ENCODE results near the gene SPR.

The SPR gene

DNA sequence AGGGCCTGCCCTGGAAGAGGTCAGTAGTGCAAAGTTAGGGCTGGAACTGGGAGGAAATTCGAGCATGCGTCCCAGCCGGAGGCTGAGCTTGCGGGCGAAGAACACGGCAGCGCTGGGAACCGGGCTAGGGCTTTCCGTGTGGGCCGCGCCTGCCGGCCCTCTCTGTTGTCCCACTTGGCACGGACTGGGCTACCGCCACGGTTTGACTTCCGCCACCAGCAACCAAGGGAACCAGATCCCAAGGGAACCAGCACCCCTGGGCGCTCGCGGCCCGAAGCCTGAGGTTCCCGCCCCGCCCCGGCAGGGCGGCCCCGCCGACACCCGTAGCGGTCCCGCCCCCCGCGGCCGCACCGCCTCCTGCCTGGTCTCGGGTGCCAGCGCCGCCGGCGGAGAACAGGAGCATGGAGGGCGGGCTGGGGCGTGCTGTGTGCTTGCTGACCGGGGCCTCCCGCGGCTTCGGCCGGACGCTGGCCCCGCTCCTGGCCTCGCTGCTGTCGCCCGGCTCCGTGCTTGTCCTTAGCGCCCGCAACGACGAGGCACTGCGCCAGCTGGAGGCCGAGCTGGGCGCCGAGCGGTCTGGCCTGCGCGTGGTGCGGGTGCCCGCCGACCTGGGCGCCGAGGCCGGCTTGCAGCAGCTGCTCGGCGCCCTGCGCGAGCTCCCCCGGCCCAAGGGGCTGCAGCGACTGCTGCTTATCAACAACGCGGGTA is at the start of gene SPR:
SPR (plus strand) TSS at position 377 of the 708 bp plus-strand sequence; CDS start at position 402, 25 bp downstream.
- DNase-seq, result peak; percentile 71

DNA sequence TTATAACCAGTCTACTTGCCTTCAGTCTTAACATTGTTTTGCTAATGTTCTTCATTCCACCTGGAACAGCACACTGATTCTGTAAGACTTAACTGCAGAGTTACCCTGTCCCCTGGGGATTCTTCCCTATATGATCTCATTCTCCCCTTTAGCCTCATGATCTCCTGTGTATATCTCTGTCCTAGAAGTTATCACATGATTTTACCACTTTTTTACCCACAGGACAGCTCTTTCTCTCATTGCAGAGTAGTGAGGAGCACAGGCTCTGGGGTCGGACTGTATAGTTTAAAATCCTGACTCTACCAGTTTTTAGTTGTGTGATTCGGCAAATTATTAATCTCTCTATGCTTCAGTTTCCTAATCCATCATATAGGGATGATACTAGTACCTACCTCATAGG is 47.1 kb upstream of the SPR start:
- DNase-seq, result no peak

DNA sequence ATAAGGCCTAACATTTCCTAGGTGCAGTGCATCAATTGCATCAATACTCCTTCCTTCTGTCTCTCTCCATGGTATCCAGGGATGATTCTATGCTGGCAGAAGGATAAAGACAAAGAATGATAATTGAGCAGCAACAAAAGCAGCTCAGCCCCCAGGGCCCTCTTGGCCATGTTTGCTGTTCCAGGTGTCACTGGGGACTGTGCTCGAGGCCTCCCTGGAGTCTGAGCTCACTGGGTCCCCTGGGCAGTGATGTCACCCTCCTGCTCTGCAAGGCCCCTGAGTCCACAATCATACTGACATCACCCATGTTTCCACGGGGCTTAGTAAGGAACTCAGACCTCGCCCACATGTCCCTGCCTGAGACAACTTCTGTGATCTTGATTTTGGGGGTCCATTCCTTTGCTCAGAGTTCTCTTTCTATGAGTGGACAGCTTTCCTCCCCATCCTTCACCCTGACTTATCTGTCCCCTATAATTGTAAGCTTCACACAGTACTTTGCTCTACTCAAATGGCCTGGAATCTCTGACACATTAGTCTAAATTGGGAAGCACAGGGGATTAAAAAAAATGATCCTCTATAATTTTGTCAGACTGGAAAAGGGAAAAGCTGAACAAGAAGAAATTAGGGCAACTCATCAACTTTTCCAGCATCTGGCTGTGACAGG is 45.6 kb upstream of the SPR start:
- no peak for DNase-seq

DNA sequence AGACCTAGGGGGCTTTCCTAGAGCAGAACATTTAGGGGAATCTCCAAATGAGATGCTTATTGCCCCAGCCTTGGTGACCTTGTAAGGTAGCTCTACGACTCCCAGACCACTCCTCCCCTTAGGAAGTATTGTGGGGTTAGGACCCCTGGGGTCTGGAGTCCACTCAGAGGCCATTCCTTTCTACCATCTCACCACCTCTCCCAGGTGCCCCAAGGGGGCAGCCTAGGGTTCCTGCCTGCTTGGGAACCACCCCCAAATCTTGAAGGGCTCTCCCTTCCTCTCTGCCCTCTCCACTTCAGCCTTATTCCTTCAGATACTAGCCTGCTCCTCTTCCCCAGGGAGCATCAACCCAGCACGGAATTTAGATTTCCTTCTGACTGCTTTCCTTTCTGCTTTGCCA is 43.9 kb upstream of the SPR start:
- no peak for DNase-seq

DNA sequence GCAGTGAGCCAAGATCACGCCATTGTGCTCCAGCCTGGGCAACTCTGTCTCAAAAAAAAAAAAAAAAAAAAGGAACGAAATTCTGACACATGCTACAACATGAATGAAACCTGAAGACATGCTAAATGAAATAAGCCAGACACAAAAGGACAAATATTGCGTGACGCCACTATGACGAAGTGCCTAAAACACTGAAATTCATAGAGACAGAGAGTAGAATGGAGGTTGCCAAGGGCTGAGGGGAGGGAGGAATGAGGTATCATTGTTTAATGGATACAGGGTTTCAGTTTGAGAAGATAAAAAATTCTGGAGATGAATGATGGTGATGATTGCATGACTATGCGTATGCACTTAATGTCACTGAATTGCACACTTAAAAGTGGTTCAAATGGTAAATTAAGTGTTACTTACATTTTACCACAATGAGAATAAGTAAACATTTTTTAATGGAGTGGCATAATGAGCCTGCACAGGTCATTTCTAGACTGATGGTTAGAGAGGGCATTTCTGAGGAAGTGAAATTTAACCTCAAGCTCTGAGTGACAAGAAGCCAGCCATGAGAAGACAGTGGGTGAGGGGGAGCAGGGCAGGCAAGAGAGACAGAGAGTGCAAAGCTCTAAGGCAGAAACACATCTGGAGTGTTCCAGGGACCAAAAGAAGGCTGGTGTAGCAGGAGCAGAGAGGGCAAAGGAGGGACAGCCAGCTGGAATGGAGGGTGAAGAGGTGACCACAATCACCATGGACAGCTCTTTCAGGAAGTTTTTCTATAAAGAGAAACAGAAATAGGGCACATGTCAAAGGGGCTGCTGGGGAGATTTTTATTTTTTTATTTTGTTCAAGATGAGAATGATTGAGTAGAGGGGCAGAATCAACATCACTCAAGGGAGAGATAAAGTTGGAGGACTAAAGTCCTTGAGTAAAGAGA is 40.8 kb upstream of the SPR start:
- no peak for DNase-seq

DNA sequence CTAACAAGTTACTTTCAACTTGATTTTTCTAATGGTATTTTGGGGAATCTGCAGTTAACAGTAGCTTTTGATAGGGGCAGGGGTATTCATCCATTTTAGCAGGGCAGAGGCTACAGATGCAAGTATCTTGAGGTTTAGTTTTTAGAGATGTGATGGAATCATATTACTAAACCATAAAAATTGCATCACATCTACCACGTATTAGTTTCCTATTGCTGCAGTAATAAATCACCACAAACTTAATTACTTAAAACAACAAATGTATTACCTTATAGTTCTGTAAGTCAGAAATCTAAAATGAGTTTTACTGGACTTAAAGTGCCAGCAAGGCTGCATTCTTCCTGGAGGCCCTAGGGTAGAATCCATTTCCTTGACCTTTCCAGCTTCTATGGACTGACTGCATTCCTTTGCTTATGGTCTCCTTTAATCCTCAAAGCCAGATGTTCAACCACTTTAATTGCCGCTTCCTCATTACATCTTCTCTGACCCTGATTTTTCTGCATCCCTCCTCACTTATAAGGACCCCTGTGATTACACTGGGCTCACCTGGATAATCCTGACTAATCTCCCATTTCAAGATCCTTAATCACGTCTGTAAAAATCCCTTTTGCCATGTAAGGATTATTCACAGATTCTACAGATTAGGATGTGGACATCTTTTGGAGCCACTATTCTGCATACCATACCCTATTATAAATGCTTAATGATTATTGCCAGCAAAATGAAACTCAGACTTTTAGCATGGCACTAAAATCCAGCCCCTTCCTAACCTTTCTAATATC is 39.5 kb upstream of the SPR start:
- DNase-seq, result no peak

DNA sequence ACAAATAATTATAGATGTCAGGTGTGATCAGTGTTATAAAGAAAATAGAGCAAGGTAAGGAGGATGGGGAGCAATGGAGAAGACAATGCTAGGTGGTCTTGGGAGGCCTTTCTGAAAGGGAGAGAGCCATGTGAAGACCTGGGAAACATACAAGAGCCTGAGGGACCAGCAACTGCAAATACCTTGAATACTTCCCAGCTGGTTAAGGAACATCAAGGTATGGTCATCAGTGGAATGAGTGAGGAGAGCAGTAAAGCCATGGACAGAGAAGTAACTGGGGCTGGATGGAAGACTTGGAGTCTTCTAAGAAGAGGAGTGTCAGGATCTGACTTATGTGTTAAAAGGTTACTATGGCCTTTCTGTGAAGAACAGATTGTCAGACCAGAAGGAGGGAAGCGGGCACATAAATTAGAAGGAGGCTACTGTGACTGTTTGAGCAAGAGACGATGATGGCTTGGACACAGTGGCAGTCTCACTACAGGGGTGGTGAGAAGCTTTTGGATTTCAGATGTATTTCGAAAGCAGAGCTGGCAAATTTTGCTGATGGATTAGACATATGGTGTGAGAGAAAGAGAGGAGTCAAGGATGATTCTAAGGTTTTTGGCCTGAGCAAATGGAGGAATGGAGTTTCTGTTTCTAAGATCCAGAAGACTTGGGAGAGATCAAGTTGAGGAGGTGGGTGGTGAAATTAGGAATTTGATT is 38.6 kb upstream of the SPR start:
- no peak for DNase-seq

DNA sequence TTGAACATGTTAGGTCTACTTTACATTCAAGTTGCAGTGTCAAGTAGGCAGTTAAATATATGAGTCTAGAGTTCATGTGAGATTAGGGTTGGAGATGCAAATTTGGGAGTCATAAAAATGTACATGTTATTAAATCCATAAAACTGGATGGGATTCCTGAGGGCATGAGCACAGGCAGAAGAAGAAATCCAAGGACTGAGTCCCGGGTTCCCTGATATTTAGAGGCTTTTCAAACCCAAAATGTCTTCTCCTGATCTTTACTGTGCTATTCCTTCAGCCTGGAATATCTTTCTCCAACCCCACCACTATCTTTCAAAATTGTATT is 38.1 kb upstream of the SPR start:
- DNase-seq, result no peak

DNA sequence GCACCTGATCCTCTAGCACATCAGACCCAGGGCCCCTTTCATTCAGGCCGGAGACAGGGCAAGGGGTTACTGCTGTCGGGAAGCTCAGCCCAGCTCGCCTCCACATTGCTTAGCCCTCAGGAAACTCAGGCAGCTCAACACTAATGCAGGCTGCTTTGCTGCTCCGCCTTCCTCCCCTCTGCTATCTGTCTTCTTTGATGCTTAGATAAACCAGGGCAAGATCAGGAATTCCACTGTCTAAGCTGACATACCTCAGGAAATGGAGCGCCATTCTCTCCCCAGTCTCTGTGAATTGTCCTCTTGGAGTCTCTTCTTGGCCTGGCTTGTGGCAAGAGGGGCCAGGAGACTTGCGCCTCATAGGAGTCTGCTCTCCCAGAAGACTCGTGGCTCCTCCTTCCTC is 35.9 kb upstream of the SPR start:
- no peak for DNase-seq

DNA sequence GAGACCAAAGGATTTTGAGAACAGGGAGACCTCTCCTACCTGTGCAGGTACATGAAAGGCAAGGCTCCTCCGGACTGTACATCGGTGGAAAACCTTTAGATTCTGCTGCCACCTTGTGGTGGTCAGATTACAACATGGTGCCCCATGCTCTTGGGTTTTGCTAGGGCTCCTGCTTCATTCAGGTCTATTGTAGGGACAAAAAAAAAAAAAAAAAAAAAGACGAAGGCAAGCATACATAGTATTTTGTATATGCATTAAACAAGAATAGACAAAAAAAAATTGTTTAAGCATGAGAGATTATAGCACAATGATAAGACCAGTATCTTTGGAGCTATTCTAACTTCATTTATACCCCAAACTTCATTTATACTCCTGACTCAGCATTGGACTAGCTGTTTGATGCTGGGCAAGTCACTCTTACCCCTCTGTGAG is 27.4 kb upstream of the SPR start:
- peak; percentile 34 for DNase-seq

DNA sequence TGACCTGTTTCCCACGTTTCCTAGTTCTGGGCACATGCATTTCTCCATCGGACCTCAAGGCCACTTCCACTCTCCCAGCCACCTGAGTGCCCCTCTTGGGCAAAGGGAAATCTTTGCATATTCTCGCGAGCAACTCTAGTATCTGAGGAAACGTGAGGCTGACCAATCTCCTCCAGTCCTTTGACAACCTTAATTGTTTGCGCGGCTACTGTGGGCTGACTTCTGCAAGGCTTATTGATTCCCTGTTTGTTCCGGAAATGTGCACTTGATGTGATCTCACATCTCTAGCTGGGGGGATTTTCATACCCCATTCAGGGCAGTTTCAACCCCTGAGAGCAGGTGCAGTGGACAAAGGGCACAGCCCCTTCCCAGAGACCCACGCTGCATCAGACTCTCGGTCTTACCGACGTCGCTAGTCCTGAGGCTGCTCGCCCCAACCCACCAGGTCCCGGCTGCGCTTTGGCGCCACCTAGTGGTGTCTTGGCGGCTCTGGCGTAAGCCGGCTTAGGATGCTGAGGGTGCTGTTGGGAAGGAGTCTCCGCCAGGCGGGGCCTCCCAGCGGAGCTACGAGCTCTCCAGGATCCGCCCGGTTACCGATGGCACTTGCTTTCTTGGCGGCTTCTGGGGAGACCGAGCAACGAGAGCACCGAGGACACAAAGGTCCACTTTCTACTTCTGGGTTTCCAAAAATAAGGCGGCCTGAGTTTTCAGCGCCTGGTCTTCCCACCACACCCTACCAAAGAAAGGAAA is 24.8 kb upstream of the SPR start:
- peak; percentile 86 for DNase-seq

DNA sequence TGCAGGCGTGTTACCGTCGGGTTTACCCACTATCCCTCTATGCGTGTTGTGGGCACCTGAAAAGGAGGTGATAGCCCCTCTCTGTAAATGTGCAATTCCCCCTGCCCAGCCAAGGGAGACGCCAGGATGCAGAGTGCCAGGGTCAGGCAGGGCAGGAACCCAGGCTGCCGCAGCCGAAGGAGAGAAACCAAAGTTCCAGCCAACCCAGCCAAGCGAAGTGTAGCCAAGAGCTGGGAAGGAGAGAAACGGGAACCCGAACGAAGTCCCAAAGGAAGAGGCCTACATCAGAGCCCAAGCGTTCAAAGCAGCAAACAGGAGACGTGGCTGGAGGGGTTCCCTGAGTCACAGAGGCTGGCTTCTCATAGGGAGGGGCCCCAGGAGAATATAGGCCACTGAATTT is 24.2 kb upstream of the SPR start:
- no peak for DNase-seq

DNA sequence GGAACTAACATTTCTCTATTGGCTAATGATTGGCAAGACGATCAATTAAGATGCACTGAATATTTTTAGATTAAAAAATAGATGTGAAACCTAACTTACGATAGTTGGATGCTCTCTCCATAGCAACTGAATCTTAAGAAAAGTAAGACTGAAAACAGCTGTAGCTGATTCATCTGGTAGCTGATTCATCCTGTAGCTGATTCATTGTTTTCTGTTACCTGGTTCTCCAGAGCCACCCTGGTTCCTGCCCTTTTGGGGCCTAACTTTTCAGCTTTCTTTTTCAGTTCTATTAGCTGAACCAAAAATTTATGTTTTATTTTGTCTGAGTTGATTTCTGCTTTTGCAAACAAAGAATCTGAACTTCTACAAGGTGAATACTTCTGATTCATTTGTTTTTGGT is 22.7 kb upstream of the SPR start:
- DNase-seq, result no peak

DNA sequence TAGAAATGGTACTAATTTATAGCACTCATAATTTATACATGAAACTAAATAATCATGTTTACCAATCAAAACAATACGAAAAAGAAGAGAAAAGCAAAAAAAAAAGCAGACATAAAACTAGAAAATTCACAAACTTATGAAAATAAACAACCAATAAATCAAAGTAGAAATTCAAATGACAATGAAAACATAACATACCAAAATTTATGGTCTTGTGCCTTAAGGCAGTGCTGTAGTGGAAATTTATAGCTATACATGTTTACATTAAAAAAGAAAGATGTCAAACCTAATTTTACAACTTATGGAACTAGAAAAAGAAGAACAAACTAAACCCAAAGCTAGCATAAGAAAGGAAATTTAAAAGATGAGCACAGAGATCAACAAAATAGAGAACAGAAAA is 16.1 kb upstream of the SPR start:
- DNase-seq, result no peak

DNA sequence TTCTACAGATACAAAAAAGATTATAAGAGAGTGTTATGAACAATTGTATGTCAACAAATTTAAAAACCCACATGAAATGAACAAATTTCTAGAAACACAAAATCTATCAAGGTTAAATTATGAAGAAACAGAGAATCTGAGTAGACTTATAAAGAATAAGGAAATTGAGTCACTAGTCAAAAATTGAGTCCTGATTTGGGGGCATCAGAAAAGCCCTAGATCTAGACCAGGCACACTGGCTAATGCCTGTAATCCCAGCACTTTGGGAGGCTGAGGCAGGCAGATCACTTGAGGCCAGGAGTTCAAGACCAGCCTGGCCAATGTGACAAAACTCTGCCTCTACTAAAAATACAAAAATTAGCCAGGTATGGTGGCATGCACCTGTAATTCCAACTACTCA is 15.3 kb upstream of the SPR start:
- no peak for DNase-seq

DNA sequence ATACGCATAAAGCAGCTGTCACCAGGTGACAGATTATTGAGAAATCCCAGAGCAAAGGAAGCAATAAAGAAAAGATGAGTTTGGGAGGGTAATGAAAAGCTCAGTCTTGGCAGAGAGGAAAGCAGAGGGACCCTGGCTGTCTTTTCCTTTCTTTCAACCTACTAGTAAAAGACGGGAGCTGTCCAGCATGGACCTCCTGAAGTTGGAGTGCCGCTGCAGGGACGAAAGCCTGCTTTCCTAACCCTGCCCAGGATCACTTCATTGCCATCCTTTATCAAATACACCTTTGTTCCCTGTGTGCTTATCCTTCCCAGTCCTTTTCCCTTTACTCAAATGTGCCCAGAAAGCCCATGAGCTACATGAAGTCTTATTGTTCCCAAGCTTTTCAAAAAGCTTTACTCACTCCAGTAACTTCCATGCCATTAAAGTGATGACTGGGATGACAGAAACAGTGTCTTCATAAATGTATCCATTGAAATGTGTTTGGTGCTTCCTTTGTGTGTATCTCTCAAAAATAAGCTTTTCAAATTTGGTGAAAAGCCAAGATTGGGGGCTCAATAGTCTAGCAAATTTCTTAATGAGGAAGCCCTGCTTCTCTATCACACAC is 3.7 kb upstream of the SPR start:
- DNase-seq, result peak; percentile 19

DNA sequence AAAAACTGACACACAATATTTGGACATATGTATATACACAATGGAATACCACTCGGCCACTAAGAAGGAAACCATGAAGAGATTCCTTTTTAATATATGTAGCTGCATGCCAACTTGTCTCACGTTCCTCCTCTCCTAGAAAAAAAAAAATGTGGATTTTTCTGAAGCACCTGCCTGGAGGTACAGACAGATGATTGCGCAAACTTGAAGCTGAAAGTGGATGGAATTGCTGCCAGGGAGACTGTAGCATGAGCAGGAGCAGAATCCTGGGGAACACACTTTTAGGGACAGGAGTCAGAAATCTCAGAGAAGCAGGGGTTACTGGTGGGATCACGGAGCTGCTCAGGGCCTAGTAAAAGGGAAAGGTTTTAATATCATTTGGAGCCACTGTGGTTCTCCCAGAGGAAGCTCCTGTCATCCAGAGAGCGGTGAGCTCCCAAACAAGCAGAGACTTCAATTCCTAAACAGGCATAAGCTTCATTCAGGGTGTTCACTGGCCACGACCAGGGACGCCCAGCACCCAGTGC is 640 bp upstream of the SPR start:
- DNase-seq, result no peak

DNA sequence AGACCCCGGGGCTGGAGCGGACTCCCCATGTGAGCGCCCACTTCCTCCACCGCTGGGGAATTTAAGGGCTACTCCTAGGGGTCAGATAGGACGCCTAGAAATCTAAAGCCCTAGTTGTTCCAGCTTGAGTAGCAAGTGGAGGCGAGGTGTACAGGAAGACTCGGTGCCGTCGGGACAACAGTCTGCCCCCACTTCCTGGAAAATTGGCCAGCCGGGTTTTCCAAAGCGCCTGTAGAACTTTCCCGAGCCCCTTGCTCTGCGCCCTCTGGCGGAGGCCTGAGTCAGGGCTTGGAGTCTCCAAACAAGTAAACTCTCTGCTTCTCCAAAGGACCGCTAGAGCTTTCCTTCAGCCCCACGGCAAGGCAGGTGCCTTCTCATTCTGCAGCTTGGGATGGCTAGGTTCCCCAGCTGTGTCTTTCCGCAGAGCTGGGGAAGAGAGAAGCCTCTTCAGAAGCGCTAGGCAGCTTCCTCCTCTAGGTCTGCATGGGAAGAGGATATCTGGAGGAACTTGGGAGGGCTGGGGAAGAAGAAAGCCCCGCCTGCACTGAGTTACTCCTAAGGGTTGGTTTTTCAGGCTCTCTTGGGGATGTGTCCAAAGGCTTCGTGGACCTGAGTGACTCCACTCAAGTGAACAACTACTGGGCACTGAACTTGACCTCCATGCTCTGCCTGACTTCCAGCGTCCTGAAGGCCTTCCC is 681 bp downstream of the SPR start:
- DNase-seq, result peak; percentile 62

DNA sequence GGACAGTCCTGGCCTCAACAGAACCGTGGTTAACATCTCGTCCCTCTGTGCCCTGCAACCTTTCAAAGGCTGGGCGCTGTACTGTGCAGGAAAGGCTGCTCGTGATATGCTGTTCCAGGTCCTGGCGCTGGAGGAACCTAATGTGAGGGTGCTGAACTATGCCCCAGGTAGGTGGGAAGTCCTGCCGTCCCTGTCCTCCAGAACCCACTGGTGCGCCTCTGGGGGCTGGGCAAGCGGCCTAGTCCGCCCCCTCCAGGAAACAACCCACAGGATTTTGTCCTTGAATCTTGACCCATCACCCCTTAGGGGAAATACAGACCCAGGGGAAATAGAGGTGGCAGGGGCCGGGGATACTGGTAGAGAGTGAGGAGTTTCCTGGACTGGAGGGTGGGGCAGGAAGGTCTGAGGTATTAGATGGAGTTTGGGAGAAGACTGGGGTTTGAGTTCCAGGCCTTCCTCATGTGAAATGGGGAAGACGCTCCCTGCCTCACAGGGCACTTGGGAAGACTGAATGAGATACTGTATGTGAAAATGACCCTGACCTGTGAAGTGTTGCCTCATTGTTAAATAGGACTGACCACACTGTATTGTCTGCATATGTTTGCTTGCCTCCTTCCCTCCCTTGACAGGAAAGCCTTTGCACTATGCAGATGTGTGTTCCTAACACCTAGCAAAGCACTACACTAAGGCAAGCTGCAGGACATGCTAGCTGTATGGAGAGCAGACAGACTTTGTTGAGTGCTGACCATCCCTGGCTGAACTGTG is 1.4 kb downstream of the SPR start:
- DNase-seq, result no peak

Measured in stimulated activated CD4-positive, alpha-beta T cell treated with anti-CD3 and anti-CD28 coated beads, Interleukin-12 subunit alpha, Interleukin-12 subunit beta, amount 100 ng/mL, for 4 hours (primary cell).